ENCODE measurements around the gene ODAM. TPM values are rescaled to one million over a fixed set of nuclear protein-coding genes. Genes with fewer than 3 reads are reported as not detected.
"Not testable (repeated sequence)": the region's sequence is repeated elsewhere in the genome, so short reads cannot be mapped to it uniquely, and the experiment has no call there.

The ODAM gene
- total and polyA plus RNA-seq, 9 donors = 0.34 TPM; not detected in 8

GRCh38 chr4:70183168-70183939, 12.2 kb upstream of the ODAM start:
- peak; percentile 46 for DNase-seq
- Histone ChIP-seq H3K36me3 (ENCODE audit: control insufficient read depth, insufficient read depth, low read length) (no peaks in the 10 kb centered on the region), H3K27me3 (ENCODE audit: control insufficient read depth, insufficient read depth, low read length) (no peaks in the 10 kb centered on the region), H3K4me1 (ENCODE audit: control insufficient read depth, insufficient read depth, low read length) (no peaks in the 10 kb centered on the region), H3K27ac (ENCODE audit: low read length) (no peak overlapping the region), H3K9me3 (replicated peaks; ENCODE audit: control insufficient read depth, low read depth, low read length) (no peaks in the 10 kb centered on the region), H3K4me3 (ENCODE audit: low read length) (no peak overlapping the region)
- 10% methylated on average over 2 of the region's 6 CpGs for WGBS (ENCODE audit: insufficient coverage)

GRCh38 chr4:70183940-70184246, 11.6 kb upstream of the ODAM start:
- no peak for DNase-seq
- H3K36me3 ChIP-seq (ENCODE audit: control insufficient read depth, insufficient read depth, low read length) = no peaks in the 10 kb centered on the region

DNA sequence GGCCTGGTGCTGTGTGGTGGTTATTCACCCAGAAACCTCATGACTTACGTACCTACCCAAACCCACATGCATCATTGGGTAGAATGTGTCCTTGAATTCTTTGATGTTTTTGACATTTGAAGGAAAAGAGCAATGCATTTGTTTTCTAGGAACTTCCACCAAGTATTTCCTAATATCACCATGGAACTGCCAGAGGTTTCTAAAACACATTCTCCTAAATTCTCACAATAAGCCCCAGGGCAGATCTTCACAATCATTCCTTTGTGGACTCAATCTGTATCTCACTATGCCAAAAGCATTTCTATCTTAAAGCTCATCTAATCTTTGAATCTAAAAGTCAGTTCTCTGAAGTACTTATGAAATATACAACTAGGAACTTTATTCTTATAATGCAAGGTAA, 8.3 kb upstream of the ODAM start:
- Histone ChIP-seq H3K27ac (ENCODE audit: low read length) (no peak overlapping the region), H3K9me3 (replicated peaks; ENCODE audit: control insufficient read depth, low read depth, low read length) (no peaks in the 10 kb centered on the region), H3K4me1 (ENCODE audit: control insufficient read depth, insufficient read depth, low read length) (no peaks in the 10 kb centered on the region), H3K27me3 (ENCODE audit: control insufficient read depth, insufficient read depth, low read length) (no peaks in the 10 kb centered on the region), H3K36me3 (ENCODE audit: control insufficient read depth, insufficient read depth, low read length) (no peaks in the 10 kb centered on the region), H3K4me3 (ENCODE audit: low read length) (no peak overlapping the region)
- no peak for DNase-seq
- WGBS (ENCODE audit: insufficient coverage) = no CpG with 5 or more reads among the region's 1 CpG

More at GRCh38 chr4:70183940-70184246, 11.6 kb upstream of the ODAM start:
- H3K9me3 ChIP-seq (replicated peaks; ENCODE audit: control insufficient read depth, low read depth, low read length) = no peaks in the 10 kb centered on the region
- H3K27ac ChIP-seq (ENCODE audit: low read length) = no peak overlapping the region
- WGBS (ENCODE audit: insufficient coverage) = no CpG with 5 or more reads among the region's 1 CpG
- no peaks in the 10 kb centered on the region for H3K27me3 ChIP-seq (ENCODE audit: control insufficient read depth, insufficient read depth, low read length)
- no peak overlapping the region for H3K4me3 ChIP-seq (ENCODE audit: low read length)
- H3K4me1 ChIP-seq (ENCODE audit: control insufficient read depth, insufficient read depth, low read length) = no peaks in the 10 kb centered on the region

- Histone ChIP-seq H3K27ac (ENCODE audit: low read length) (no peak overlapping the region), H3K36me3 (ENCODE audit: control insufficient read depth, insufficient read depth, low read length) (no peaks in the 10 kb centered on the region), H3K4me1 (ENCODE audit: control insufficient read depth, insufficient read depth, low read length) (no peaks in the 10 kb centered on the region), H3K4me3 (ENCODE audit: low read length) (no peak overlapping the region), H3K27me3 (ENCODE audit: control insufficient read depth, insufficient read depth, low read length) (no peaks in the 10 kb centered on the region), H3K9me3 (replicated peaks; ENCODE audit: control insufficient read depth, low read depth, low read length) (no peaks in the 10 kb centered on the region)
- no CpG with 5 or more reads among the region's 1 CpG for WGBS (ENCODE audit: insufficient coverage)
- DNase-seq = no peak
Observed at GRCh38 chr4:70190579-70190978, 4.9 kb upstream of the ODAM start.

- no peaks in the 10 kb centered on the region for H3K36me3 ChIP-seq (ENCODE audit: control insufficient read depth, insufficient read depth, low read length)
- H3K27ac ChIP-seq (ENCODE audit: low read length) = no peak overlapping the region
- H3K27me3 ChIP-seq (ENCODE audit: control insufficient read depth, insufficient read depth, low read length) = no peaks in the 10 kb centered on the region
- no peaks in the 10 kb centered on the region for H3K4me1 ChIP-seq (ENCODE audit: control insufficient read depth, insufficient read depth, low read length)
- WGBS (ENCODE audit: insufficient coverage) = no CpG with 5 or more reads among the region's 1 CpG
- H3K4me3 ChIP-seq (ENCODE audit: low read length) = no peak overlapping the region
- no peaks in the 10 kb centered on the region for H3K9me3 ChIP-seq (replicated peaks; ENCODE audit: control insufficient read depth, low read depth, low read length)
- DNase-seq = peak; percentile 11
Observed at GRCh38 chr4:70191647-70192046, 3.9 kb upstream of the ODAM start.

GRCh38 chr4:70192895-70193294, 2.6 kb upstream of the ODAM start:
- Histone ChIP-seq H3K27me3 (ENCODE audit: control insufficient read depth, insufficient read depth, low read length) (no peaks in the 10 kb centered on the region), H3K36me3 (ENCODE audit: control insufficient read depth, insufficient read depth, low read length) (no peaks in the 10 kb centered on the region), H3K27ac (ENCODE audit: low read length) (no peak overlapping the region), H3K4me3 (ENCODE audit: low read length) (no peak overlapping the region), H3K4me1 (ENCODE audit: control insufficient read depth, insufficient read depth, low read length) (no peaks in the 10 kb centered on the region), H3K9me3 (replicated peaks; ENCODE audit: control insufficient read depth, low read depth, low read length) (no peaks in the 10 kb centered on the region)
- DNase-seq = no peak
- no CpG with 5 or more reads among the region's 2 CpGs for WGBS (ENCODE audit: insufficient coverage)

- WGBS (ENCODE audit: insufficient coverage) = no CpG with 5 or more reads among the region's 2 CpGs
- H3K27me3 ChIP-seq (ENCODE audit: control insufficient read depth, insufficient read depth, low read length) = no peaks in the 10 kb centered on the region
- H3K27ac ChIP-seq (ENCODE audit: low read length) = no peak overlapping the region
- H3K9me3 ChIP-seq (replicated peaks; ENCODE audit: control insufficient read depth, low read depth, low read length) = no peaks in the 10 kb centered on the region
- no peak overlapping the region for H3K4me3 ChIP-seq (ENCODE audit: low read length)
- no peak for DNase-seq
- no peaks in the 10 kb centered on the region for H3K4me1 ChIP-seq (ENCODE audit: control insufficient read depth, insufficient read depth, low read length)
- H3K36me3 ChIP-seq (ENCODE audit: control insufficient read depth, insufficient read depth, low read length) = no peaks in the 10 kb centered on the region
Observed at GRCh38 chr4:70196857-70197256, 1.3 kb downstream of the ODAM start.

DNA sequence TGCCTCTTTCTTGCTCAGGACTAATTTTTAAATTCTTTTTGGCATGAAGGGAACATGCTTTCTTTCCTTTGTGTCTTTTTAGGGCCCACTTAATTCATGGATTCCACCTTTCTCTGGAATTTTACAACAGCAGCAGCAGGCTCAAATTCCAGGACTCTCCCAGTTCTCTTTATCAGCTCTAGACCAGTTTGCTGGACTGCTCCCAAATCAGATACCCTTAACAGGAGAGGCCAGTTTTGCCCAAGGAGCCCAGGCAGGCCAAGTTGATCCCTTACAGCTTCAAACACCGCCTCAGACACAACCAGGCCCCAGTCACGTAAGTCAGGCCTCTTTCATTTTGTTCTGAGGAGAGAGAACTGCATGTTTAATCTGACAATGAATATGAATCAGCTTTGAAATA, 2.3 kb downstream of the ODAM start:
- Histone ChIP-seq H3K27ac (ENCODE audit: low read length) (no peak overlapping the region), H3K27me3 (ENCODE audit: control insufficient read depth, insufficient read depth, low read length) (no peaks in the 10 kb centered on the region), H3K9me3 (replicated peaks; ENCODE audit: control insufficient read depth, low read depth, low read length) (no peaks in the 10 kb centered on the region), H3K4me3 (ENCODE audit: low read length) (no peak overlapping the region), H3K36me3 (ENCODE audit: control insufficient read depth, insufficient read depth, low read length) (no peaks in the 10 kb centered on the region), H3K4me1 (ENCODE audit: control insufficient read depth, insufficient read depth, low read length) (no peaks in the 10 kb centered on the region)
- no CpG with 5 or more reads among the region's 2 CpGs for WGBS (ENCODE audit: insufficient coverage)
- DNase-seq = no peak

DNA sequence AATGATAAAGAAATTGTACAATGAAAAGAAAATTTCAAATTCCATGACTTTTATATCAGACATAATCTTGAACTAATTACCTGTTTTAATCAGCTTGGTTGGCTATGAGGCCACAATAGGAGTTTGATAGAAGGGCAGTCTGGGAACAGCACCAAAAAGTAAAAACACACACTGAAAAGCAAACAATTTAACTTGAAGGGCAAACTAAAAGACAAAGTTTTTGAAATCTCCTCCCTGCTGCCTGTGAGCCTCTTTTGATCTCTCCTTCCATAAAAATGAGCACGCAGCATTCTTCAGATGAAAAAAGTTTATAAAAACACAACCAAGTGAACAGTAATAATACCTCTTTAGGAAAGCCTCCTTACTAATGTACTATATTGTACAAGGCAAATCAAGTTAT, 8.1 kb downstream of the ODAM start:
- no peaks in the 10 kb centered on the region for H3K9me3 ChIP-seq (replicated peaks; ENCODE audit: control insufficient read depth, low read depth, low read length)
- H3K27ac ChIP-seq (ENCODE audit: low read length) = no peak overlapping the region
- no peak overlapping the region for H3K4me3 ChIP-seq (ENCODE audit: low read length)
- no peaks in the 10 kb centered on the region for H3K36me3 ChIP-seq (ENCODE audit: control insufficient read depth, insufficient read depth, low read length)
- H3K4me1 ChIP-seq (ENCODE audit: control insufficient read depth, insufficient read depth, low read length) = no peaks in the 10 kb centered on the region
- WGBS (ENCODE audit: insufficient coverage) = no CpG with 5 or more reads among the region's 1 CpG
- no peak for DNase-seq
- H3K27me3 ChIP-seq (ENCODE audit: control insufficient read depth, insufficient read depth, low read length) = no peaks in the 10 kb centered on the region

- WGBS (ENCODE audit: insufficient coverage) = 63% methylated on average over 3 of the region's 4 CpGs
- H3K4me1 ChIP-seq (ENCODE audit: control insufficient read depth, insufficient read depth, low read length); H3K36me3 ChIP-seq (ENCODE audit: control insufficient read depth, insufficient read depth, low read length); H3K27ac ChIP-seq (ENCODE audit: low read length); H3K4me3 ChIP-seq (ENCODE audit: low read length); H3K27me3 ChIP-seq (ENCODE audit: control insufficient read depth, insufficient read depth, low read length); DNase-seq; H3K9me3 ChIP-seq (replicated peaks; ENCODE audit: control insufficient read depth, low read depth, low read length): not testable (repeated sequence)
Observed at GRCh38 chr4:70212752-70213151, 17.2 kb downstream of the ODAM start.

- not testable (repeated sequence) for H3K4me1 ChIP-seq (ENCODE audit: control insufficient read depth, insufficient read depth, low read length); H3K27me3 ChIP-seq (ENCODE audit: control insufficient read depth, insufficient read depth, low read length); H3K4me3 ChIP-seq (ENCODE audit: low read length); H3K27ac ChIP-seq (ENCODE audit: low read length); H3K36me3 ChIP-seq (ENCODE audit: control insufficient read depth, insufficient read depth, low read length); H3K9me3 ChIP-seq (replicated peaks; ENCODE audit: control insufficient read depth, low read depth, low read length); DNase-seq
Observed at GRCh38 chr4:70216109-70216508, 20.6 kb downstream of the ODAM start.

Measured in muscle of leg (tissue), 11 donors.